Measurements from ENCODE around the gene GATC.
"Not testable (repeated sequence)": the region's sequence is repeated elsewhere in the genome, so short reads cannot be mapped to it uniquely, and the experiment has no call there.

The GATC gene

DNA sequence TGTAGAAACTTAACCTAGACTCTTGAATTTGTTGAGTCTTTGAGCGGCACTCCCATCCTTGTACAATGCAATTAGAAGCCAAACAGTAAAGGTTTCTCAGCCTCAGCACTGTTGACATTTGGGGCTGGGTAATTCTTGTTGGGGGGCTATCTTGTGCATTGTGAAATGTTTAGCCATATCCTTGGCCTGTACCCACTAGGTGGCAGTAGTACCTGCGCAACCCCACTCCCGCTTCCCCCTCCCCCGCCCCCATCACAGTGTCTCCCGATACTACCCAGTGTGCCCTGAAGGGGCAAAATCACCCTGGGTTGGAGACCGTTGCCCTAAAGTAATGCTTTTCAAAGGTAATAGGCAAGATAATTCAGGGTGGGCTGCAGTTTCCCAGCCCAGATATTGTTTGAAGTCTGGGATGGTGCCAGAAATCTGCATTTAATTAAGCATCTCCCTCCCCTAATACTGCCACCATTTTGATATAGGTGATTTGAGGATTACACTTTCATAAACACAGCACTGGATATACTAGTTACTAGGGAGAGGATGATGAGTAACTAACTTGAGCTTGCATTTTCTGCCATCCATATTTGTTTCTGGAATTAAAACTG lies 6.5 kb upstream of the GATC start:
- H3K27me3 ChIP-seq (ENCODE audit: control insufficient read depth in 1 of 2, insufficient read depth in 2 of 2, low read length in 2 of 2) = no peaks in the 10 kb centered on the region
- H3K4me1 ChIP-seq (ENCODE audit: insufficient read depth, low read length) = peaks cover 18% of the 10 kb centered on the region
- no peak overlapping the region for H3K4me3 ChIP-seq (ENCODE audit: low read depth in 1 of 2, low read length in 2 of 2)
- no peak overlapping the region for H3K27ac ChIP-seq (ENCODE audit: low read depth, low read length)
- peaks cover 40% of the 10 kb centered on the region for H3K36me3 ChIP-seq (ENCODE audit: insufficient read depth, low read length)
- no peaks in the 10 kb centered on the region for H3K9me3 ChIP-seq (ENCODE audit: low read length)
- H3K9ac ChIP-seq (ENCODE audit: low read length) = no peak overlapping the region

DNA sequence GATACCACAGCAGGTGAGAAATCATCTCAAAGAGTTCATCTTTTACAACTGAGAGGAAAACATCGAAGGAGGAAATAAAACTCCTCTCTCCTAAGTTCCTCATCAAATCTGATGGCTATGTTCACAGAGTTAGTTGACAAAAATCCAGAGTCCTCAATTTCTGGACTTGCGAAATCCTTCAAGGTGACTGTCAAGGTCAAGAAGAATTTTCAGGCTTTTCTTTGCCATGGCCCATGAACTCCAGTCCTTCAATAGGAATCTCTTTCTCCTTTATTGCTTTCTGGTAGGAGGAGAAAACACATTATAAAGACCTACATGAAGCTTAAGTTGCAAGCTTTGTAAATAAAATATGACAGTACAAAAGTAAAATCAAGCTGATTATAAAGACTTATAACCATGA lies 1.6 kb upstream of the GATC start:
- H3K27me3 ChIP-seq (ENCODE audit: control insufficient read depth in 1 of 2, insufficient read depth in 2 of 2, low read length in 2 of 2) = no peaks in the 10 kb centered on the region
- no peaks in the 10 kb centered on the region for H3K9me3 ChIP-seq (ENCODE audit: low read length)
- H3K9ac ChIP-seq (ENCODE audit: low read length) = no peak overlapping the region
- peaks cover 24% of the 10 kb centered on the region for H3K4me1 ChIP-seq (ENCODE audit: insufficient read depth, low read length)
- no peak overlapping the region for H3K27ac ChIP-seq (ENCODE audit: low read depth, low read length)
- peaks cover 42% of the 10 kb centered on the region for H3K36me3 ChIP-seq (ENCODE audit: insufficient read depth, low read length)
- no peak overlapping the region for H3K4me3 ChIP-seq (ENCODE audit: low read depth in 1 of 2, low read length in 2 of 2)

GRCh38 chr12:120446844-120447178 lies 567 bp downstream of the GATC start:
- peaks cover 19% of the 10 kb centered on the region for H3K4me1 ChIP-seq (ENCODE audit: insufficient read depth, low read length)
- peak overlapping the region; percentile 96 for H3K9ac ChIP-seq (ENCODE audit: low read length)
- H3K27me3 ChIP-seq (ENCODE audit: control insufficient read depth in 1 of 2, insufficient read depth in 2 of 2, low read length in 2 of 2); H3K9me3 ChIP-seq (ENCODE audit: low read length): not testable (repeated sequence)
- peaks cover 35% of the 10 kb centered on the region for H3K36me3 ChIP-seq (ENCODE audit: insufficient read depth, low read length)
- peak overlapping the region; percentile 91 for H3K27ac ChIP-seq (ENCODE audit: low read depth, low read length)
- H3K4me3 ChIP-seq (ENCODE audit: low read depth in 1 of 2, low read length in 2 of 2) = peak overlapping the region; percentile 82 to 99

DNA sequence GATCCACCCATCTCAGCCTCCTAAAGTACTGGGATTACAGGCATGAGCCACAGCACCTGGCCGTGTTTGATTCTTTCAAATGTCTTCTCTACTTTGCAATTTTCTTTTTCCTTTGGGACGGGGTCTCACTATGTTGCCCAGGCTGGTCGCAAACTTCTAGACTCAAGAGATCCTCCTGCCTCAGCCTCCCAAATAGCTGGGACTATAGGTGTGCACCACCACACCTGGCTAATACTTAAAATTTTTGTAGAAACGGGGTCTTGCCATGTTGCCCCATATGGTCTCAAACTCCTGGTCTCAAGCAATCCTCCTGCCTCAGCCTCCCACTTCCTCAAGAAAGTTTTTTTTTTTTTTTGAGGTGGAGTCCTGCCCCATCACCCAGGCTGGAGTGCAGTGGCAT lies 1.7 kb downstream of the GATC start:
- Histone ChIP-seq H3K9me3 (ENCODE audit: low read length) (no peaks in the 10 kb centered on the region), H3K9ac (ENCODE audit: low read length) (no peak overlapping the region), H3K36me3 (ENCODE audit: insufficient read depth, low read length) (peaks cover 28% of the 10 kb centered on the region), H3K27ac (ENCODE audit: low read depth, low read length) (no peak overlapping the region), H3K4me1 (ENCODE audit: insufficient read depth, low read length) (peaks cover 19% of the 10 kb centered on the region), H3K4me3 (ENCODE audit: low read depth in 1 of 2, low read length in 2 of 2) (no peak overlapping the region), H3K27me3 (ENCODE audit: control insufficient read depth in 1 of 2, insufficient read depth in 2 of 2, low read length in 2 of 2) (no peaks in the 10 kb centered on the region)

- H3K27me3 ChIP-seq (ENCODE audit: control insufficient read depth in 1 of 2, insufficient read depth in 2 of 2, low read length in 2 of 2); H3K9ac ChIP-seq (ENCODE audit: low read length); H3K4me3 ChIP-seq (ENCODE audit: low read depth in 1 of 2, low read length in 2 of 2); H3K9me3 ChIP-seq (ENCODE audit: low read length); H3K4me1 ChIP-seq (ENCODE audit: insufficient read depth, low read length); H3K27ac ChIP-seq (ENCODE audit: low read depth, low read length): not testable (repeated sequence)
- H3K36me3 ChIP-seq (ENCODE audit: insufficient read depth, low read length) = peaks cover 29% of the 10 kb centered on the region
These were observed 6.3 kb downstream of the GATC start for GRCh38 chr12:120452524-120452923.

DNA sequence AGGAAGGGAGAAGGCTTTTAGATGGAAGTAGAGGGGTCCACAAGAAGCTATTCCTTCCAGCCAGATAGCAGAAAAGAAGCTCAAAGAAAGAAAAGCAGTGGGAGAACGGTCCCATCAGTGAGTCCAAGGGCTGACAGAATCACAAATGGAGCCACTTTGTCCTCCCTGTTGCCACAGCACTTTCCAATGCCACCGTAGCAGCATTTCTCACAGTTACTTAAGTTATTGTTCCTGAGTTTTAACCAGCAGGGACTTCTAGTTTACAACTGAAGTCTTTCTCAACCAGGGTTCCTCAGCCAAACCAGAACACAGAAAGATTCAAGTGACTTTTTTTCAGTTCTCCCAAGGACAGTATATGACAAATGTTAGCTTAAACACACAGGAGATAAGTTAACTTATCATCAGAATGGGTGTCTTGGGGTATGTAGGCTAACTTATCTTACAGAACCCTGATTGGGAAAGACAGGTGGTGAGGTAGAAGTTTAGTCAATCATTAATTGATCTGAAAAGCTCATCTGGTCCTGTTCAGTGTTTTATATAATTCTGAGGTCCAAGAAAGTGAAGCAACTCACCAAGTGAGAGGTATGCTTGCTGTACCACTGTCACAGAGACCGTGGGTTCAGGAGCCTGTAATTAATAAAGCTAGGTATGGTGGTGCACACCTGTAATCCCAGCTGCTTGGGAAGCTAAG lies 7.0 kb downstream of the GATC start:
- H3K4me3 ChIP-seq (ENCODE audit: low read depth in 1 of 2, low read length in 2 of 2) = no peak overlapping the region
- H3K9me3 ChIP-seq (ENCODE audit: low read length) = no peaks in the 10 kb centered on the region
- no peak overlapping the region for H3K9ac ChIP-seq (ENCODE audit: low read length)
- no peaks in the 10 kb centered on the region for H3K27me3 ChIP-seq (ENCODE audit: control insufficient read depth in 1 of 2, insufficient read depth in 2 of 2, low read length in 2 of 2)
- no peaks in the 10 kb centered on the region for H3K4me1 ChIP-seq (ENCODE audit: insufficient read depth, low read length)
- H3K27ac ChIP-seq (ENCODE audit: low read depth, low read length) = no peak overlapping the region
- H3K36me3 ChIP-seq (ENCODE audit: insufficient read depth, low read length) = peaks cover 29% of the 10 kb centered on the region

GRCh38 chr12:120453977-120454376 lies 7.7 kb downstream of the GATC start:
- peaks cover 37% of the 10 kb centered on the region for H3K36me3 ChIP-seq (ENCODE audit: insufficient read depth, low read length)
- no peaks in the 10 kb centered on the region for H3K9me3 ChIP-seq (ENCODE audit: low read length)
- H3K4me1 ChIP-seq (ENCODE audit: insufficient read depth, low read length) = no peaks in the 10 kb centered on the region
- no peak overlapping the region for H3K4me3 ChIP-seq (ENCODE audit: low read depth in 1 of 2, low read length in 2 of 2)
- H3K9ac ChIP-seq (ENCODE audit: low read length) = no peak overlapping the region
- no peaks in the 10 kb centered on the region for H3K27me3 ChIP-seq (ENCODE audit: control insufficient read depth in 1 of 2, insufficient read depth in 2 of 2, low read length in 2 of 2)
- no peak overlapping the region for H3K27ac ChIP-seq (ENCODE audit: low read depth, low read length)

DNA sequence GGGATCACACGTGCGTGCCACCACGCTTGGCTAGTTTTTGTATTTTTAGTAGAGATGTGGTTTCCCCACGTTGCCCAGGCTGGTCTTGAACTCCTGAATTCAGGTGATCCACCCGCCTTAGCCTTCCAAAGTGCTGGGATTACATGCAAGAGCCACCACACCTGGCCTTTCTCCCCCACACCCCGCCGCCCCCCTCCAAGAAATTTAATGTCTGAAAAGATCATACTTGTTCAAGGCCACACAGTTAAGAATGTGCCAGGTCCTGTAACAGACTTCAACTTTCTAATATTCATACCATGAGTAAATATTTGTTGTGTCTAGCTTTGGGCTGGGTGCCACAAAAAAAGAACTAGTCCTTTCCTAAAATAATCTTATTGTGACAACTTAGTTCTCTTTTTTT lies 9.1 kb downstream of the GATC start:
- Histone ChIP-seq H3K27me3 (ENCODE audit: control insufficient read depth in 1 of 2, insufficient read depth in 2 of 2, low read length in 2 of 2) (no peaks in the 10 kb centered on the region), H3K36me3 (ENCODE audit: insufficient read depth, low read length) (peaks cover 41% of the 10 kb centered on the region), H3K9me3 (ENCODE audit: low read length) (no peaks in the 10 kb centered on the region), H3K4me1 (ENCODE audit: insufficient read depth, low read length) (no peaks in the 10 kb centered on the region), H3K9ac (ENCODE audit: low read length) (no peak overlapping the region), H3K4me3 (ENCODE audit: low read depth in 1 of 2, low read length in 2 of 2) (no peak overlapping the region), H3K27ac (ENCODE audit: low read depth, low read length) (no peak overlapping the region)

DNA sequence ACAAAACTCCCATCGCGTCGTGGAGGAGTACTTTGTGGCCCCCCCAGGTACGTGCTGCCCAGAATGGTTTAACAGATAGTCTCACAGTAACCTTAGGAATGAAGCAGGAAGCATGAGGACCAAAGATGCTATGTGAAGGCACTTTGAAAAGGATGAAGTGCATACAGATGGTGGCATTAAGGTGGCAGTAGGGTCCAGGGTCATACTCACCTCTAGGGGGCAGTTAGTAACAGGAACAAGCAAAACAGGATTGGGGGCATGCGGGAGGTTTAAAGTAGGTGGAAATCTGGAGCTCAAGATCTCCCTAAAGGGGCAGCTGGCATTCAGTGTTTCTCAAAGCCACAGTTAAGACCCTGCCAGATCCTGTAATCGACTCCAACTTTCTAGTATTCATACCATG lies 10.9 kb downstream of the GATC start:
- H3K4me3 ChIP-seq (ENCODE audit: low read depth in 1 of 2, low read length in 2 of 2) = no peak overlapping the region
- peaks cover 52% of the 10 kb centered on the region for H3K36me3 ChIP-seq (ENCODE audit: insufficient read depth, low read length)

DNA sequence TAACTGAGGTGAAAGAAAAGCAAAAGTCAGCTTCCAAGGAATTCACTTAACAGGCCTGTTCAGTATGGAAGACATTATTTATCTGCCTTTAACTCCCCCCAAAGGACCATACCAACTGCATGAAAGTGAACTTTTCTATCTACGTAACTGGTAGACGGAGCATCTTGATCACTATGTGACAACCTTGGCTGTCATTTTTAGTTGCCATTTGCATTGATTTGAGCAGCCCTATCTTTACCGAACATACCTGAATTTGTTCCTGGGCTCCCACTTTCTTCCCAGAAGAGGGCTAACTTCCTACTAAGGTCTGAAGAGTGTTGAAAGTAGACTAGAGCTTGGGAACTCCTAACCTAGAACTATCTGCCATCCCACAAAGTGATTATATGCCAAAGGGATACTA lies 13.9 kb downstream of the GATC start:
- Histone ChIP-seq H3K9me3 (ENCODE audit: low read length) (no peaks in the 10 kb centered on the region), H3K36me3 (ENCODE audit: insufficient read depth, low read length) (peaks cover 80% of the 10 kb centered on the region), H3K4me1 (ENCODE audit: insufficient read depth, low read length) (no peaks in the 10 kb centered on the region), H3K27me3 (ENCODE audit: control insufficient read depth in 1 of 2, insufficient read depth in 2 of 2, low read length in 2 of 2) (no peaks in the 10 kb centered on the region), H3K27ac (ENCODE audit: low read depth, low read length) (no peak overlapping the region), H3K9ac (ENCODE audit: low read length) (no peak overlapping the region), H3K4me3 (ENCODE audit: low read depth in 1 of 2, low read length in 2 of 2) (no peak overlapping the region)

More for the DNA sequence above, 10.9 kb downstream of the GATC start:
- Histone ChIP-seq H3K9me3 (ENCODE audit: low read length) (no peaks in the 10 kb centered on the region), H3K27ac (ENCODE audit: low read depth, low read length) (no peak overlapping the region), H3K27me3 (ENCODE audit: control insufficient read depth in 1 of 2, insufficient read depth in 2 of 2, low read length in 2 of 2) (no peaks in the 10 kb centered on the region), H3K4me1 (ENCODE audit: insufficient read depth, low read length) (no peaks in the 10 kb centered on the region), H3K9ac (ENCODE audit: low read length) (no peak overlapping the region)

DNA sequence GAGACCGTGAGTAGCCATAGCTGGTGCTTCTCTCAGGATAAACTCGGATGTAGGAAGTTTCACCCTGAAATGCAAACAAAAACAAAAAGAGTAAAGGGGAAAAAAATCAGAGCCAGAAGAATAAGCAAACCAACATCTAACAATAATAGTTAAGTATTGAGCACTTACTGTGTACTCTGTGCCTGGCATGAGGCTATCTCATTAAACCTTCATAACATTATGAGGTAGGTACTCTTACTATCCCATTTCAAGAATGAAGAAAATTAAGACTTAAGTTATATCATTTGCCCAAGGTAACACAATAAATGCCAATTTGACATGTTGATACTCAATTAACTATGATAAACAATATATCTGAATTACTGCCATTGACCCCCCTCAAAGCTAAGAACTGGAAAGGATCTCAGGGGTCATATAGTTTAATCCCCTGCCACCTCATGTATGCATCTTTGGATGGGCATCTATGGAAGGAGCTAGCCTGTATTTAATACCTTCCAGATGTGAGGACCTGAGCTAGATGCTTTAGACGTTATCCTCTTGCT lies 15.9 kb downstream of the GATC start:
- peaks cover 75% of the 10 kb centered on the region for H3K36me3 ChIP-seq (ENCODE audit: insufficient read depth, low read length)
- no peak overlapping the region for H3K9ac ChIP-seq (ENCODE audit: low read length)
- H3K27me3 ChIP-seq (ENCODE audit: control insufficient read depth in 1 of 2, insufficient read depth in 2 of 2, low read length in 2 of 2) = no peaks in the 10 kb centered on the region
- peaks cover 15% of the 10 kb centered on the region for H3K4me1 ChIP-seq (ENCODE audit: insufficient read depth, low read length)
- no peak overlapping the region for H3K4me3 ChIP-seq (ENCODE audit: low read depth in 1 of 2, low read length in 2 of 2)
- H3K9me3 ChIP-seq (ENCODE audit: low read length) = no peaks in the 10 kb centered on the region
- H3K27ac ChIP-seq (ENCODE audit: low read depth, low read length) = no peak overlapping the region

DNA sequence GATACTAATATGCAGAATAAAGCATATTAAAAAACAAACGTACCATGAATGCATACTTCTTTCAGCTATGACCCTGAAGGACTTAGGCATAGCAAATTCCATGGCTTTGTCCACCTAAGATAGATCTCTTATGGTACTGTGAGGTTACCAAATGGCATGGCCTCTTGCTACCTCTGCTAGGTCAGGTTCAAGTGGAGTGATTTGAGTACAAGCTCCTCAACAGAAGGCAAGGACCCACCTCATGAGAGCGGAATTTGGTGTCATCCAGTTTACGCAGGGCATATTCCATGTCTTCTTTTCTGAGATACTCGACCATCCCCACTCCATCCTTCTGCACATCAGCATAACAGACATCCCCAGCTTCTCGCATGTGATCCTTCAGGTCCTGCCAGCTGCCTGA lies 17.5 kb downstream of the GATC start:
- H3K9me3 ChIP-seq (ENCODE audit: low read length) = no peaks in the 10 kb centered on the region
- peaks cover 30% of the 10 kb centered on the region for H3K4me1 ChIP-seq (ENCODE audit: insufficient read depth, low read length)
- peaks cover 65% of the 10 kb centered on the region for H3K36me3 ChIP-seq (ENCODE audit: insufficient read depth, low read length)
- H3K27ac ChIP-seq (ENCODE audit: low read depth, low read length) = no peak overlapping the region
- H3K27me3 ChIP-seq (ENCODE audit: control insufficient read depth in 1 of 2, insufficient read depth in 2 of 2, low read length in 2 of 2) = no peaks in the 10 kb centered on the region
- no peak overlapping the region for H3K9ac ChIP-seq (ENCODE audit: low read length)
- H3K4me3 ChIP-seq (ENCODE audit: low read depth in 1 of 2, low read length in 2 of 2) = no peak overlapping the region
